ENCODE measurements around the gene DET1. TPM values are rescaled to one million over a fixed set of nuclear protein-coding genes. Genes with fewer than 3 reads are reported as not detected.
A peak's percentile ranks its signal among the peaks of the same experiment; 100 is the strongest.

DET1 gene
- total and polyA plus RNA-seq, 2 of the 13 experiments (the other 11 are each of a cell fraction or from before 2014, with no cell fraction given) = 2.2 to 4.2 TPM

- peak; percentile 97 for TF ChIP-seq KDM5A (IDR thresholded peaks at IDR 0.05; ENCODE audit: borderline replicate concordance, low read length)
- peak; percentile 68; the same call in 1 of the 2 replicates for TF ChIP-seq NFIC (IDR thresholded peaks at IDR 0.05; ENCODE audit: low read length)
- 0 out of 2 replicates have a peak, but pooled peaks have one; percentile 56 for TF ChIP-seq ZNF275 (CRISPR knock-in tag; IDR thresholded peaks at IDR 0.05; ENCODE audit: borderline replicate concordance)
- no peak for TF ChIP-seq HMGA1 (CRISPR knock-in tag; conservative IDR thresholded peaks at IDR 0.05)
- 0 out of 2 replicates have a peak, but pooled peaks have one; percentile 29 for TF ChIP-seq SP2 (CRISPR knock-in tag; IDR thresholded peaks at IDR 0.05)
- TF ChIP-seq, protein P1, sequence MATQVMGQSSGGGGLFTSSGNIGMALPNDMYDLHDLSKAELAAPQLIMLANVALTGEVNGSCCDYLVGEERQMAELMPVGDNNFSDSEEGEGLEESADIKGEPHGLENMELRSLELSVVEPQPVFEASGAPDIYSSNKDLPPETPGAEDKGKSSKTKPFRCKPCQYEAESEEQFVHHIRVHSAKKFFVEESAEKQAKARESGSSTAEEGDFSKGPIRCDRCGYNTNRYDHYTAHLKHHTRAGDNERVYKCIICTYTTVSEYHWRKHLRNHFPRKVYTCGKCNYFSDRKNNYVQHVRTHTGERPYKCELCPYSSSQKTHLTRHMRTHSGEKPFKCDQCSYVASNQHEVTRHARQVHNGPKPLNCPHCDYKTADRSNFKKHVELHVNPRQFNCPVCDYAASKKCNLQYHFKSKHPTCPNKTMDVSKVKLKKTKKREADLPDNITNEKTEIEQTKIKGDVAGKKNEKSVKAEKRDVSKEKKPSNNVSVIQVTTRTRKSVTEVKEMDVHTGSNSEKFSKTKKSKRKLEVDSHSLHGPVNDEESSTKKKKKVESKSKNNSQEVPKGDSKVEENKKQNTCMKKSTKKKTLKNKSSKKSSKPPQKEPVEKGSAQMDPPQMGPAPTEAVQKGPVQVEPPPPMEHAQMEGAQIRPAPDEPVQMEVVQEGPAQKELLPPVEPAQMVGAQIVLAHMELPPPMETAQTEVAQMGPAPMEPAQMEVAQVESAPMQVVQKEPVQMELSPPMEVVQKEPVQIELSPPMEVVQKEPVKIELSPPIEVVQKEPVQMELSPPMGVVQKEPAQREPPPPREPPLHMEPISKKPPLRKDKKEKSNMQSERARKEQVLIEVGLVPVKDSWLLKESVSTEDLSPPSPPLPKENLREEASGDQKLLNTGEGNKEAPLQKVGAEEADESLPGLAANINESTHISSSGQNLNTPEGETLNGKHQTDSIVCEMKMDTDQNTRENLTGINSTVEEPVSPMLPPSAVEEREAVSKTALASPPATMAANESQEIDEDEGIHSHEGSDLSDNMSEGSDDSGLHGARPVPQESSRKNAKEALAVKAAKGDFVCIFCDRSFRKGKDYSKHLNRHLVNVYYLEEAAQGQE (IDR thresholded peaks at IDR 0.05; ENCODE audit: borderline replicate concordance in 1 of 2, low read depth in 1 of 2, low read length in 2 of 2) = peak in 1 of 2 experiments; percentile 37; a peak in 1 of 4 replicates
- TF ChIP-seq ZBTB49 (CRISPR knock-in tag; IDR thresholded peaks at IDR 0.05; ENCODE audit: borderline replicate concordance) = no peak
- no peak for TF ChIP-seq MIXL1 (CRISPR knock-in tag; IDR thresholded peaks at IDR 0.05)
- TF ChIP-seq BHLHE40 (IDR thresholded peaks at IDR 0.05; ENCODE audit: low read length) = peak; percentile 94
- no peak for TF ChIP-seq TEAD2 (CRISPR knock-in tag; IDR thresholded peaks at IDR 0.05)
- TF ChIP-seq ZNF468 (CRISPR knock-in tag; IDR thresholded peaks at IDR 0.05) = 0 out of 2 replicates have a peak, but pooled peaks have one; percentile 36
- peak; percentile 25; the same call in 1 of the 2 replicates for TF ChIP-seq ZBTB38 (CRISPR knock-in tag; IDR thresholded peaks at IDR 0.05)
- TF ChIP-seq YEATS4 (CRISPR knock-in tag; IDR thresholded peaks at IDR 0.05; ENCODE audit: borderline replicate concordance) = peak; percentile 57; the same call in 1 of the 2 replicates
- peak; percentile 88 for TF ChIP-seq TAF1 (CRISPR knock-in tag; IDR thresholded peaks at IDR 0.05)
- TF ChIP-seq ZNF713 (CRISPR knock-in tag; IDR thresholded peaks at IDR 0.05) = 0 out of 2 replicates have a peak, but pooled peaks have one; percentile 30
- TF ChIP-seq SRF (IDR thresholded peaks at IDR 0.05; ENCODE audit: low read depth, low read length) = peak; percentile 14; the same call in 1 of the 2 replicates
- no peak for TF ChIP-seq ZNF770 (CRISPR knock-in tag; IDR thresholded peaks at IDR 0.05)
- no peak for TF ChIP-seq FOXA1 (IDR thresholded peaks at IDR 0.05)
- no peak for TF ChIP-seq FOXA1 (CRISPR knock-in tag; IDR thresholded peaks at IDR 0.05)
- no peak for TF ChIP-seq DPF2 (CRISPR knock-in tag; IDR thresholded peaks at IDR 0.05; ENCODE audit: borderline replicate concordance, low read depth)
Measured at GRCh38 chr15:88467073-88467934, 79.2 kb downstream of the DET1 start, which contains the start of the genes MRPL46 and MRPS11 (continued).
